ENCODE results near the gene DCLK1.

- TF ChIP-seq CTCF (IDR thresholded peaks at IDR 0.05) (no peak), POLR2A (IDR thresholded peaks at IDR 0.05) (no peak)
These were observed 399.7 kb downstream of the DCLK1 start for GRCh38 chr13:35731471-35731870.

All from right lobe of liver (tissue), 4 donors.